ENCODE measurements around the gene FOXP1. TPM values are rescaled to one million over a fixed set of nuclear protein-coding genes. Genes with fewer than 3 reads are reported as not detected.
A peak's percentile ranks its signal among the peaks of the same experiment; 100 is the strongest.

The FOXP1 gene
- total and polyA plus RNA-seq, 9 of the 15 experiments (the other 6 are each of a cell fraction or from before 2014, with no cell fraction given), result 7.7 to 34.5 (median 13.7) TPM

GRCh38 chr3:71370467-71370866, 213.1 kb downstream of the FOXP1 start (continued):
- TF ChIP-seq ZNF592 (IDR thresholded peaks at IDR 0.05) (peak; percentile 18; the same call in 1 of the 2 replicates), TCF3 (CRISPR knock-in tag; IDR thresholded peaks at IDR 0.05) (peak; percentile 45), MTA1 (IDR thresholded peaks at IDR 0.05; ENCODE audit: borderline replicate concordance) (no peak), ZNF384 (IDR thresholded peaks at IDR 0.05; ENCODE audit: low read depth, low read length) (0 out of 2 replicates have a peak, but pooled peaks have one; percentile 48), EP300 (IDR thresholded peaks at IDR 0.05; ENCODE audit: low read length) (peak; percentile 58; the same call in 1 of the 2 replicates), C11orf30 (IDR thresholded peaks at IDR 0.05; ENCODE audit: low read depth) (peak; percentile 92), RBM39 (optimal IDR thresholded peaks at IDR 0.05; ENCODE audit: low read depth, low read length) (no peak), ZBTB26 (CRISPR knock-in tag; IDR thresholded peaks at IDR 0.05) (no peak)
